Upper lobe of left lung (tissue), 4 donors: ENCODE measurements around the gene ACTL6B.

Experiments used
- POLR2A ChIP-seq, 4 donors: fragments of 450-650 bp; IDR thresholded peaks; one replicate each; pipeline ENCODE4 v1.5.1; 2016 to 2017; ENCODE audit warnings: antibody characterized with exemption in 4 of 4, mild to moderate bottlenecking in 2 of 4
- TF ChIP-seq, protein P1 (sequence below), 6 experiments: fragments of 450-650 bp in 4 of 6; fragments of 200-600 bp in 2 of 6; sonication (generic) in 2 of 6; IDR thresholded peaks; one replicate each; pipeline ENCODE4 v1.5.1; 2016 to 2019; ENCODE audit warnings: antibody characterized with exemption in 6 of 6

DNA sequence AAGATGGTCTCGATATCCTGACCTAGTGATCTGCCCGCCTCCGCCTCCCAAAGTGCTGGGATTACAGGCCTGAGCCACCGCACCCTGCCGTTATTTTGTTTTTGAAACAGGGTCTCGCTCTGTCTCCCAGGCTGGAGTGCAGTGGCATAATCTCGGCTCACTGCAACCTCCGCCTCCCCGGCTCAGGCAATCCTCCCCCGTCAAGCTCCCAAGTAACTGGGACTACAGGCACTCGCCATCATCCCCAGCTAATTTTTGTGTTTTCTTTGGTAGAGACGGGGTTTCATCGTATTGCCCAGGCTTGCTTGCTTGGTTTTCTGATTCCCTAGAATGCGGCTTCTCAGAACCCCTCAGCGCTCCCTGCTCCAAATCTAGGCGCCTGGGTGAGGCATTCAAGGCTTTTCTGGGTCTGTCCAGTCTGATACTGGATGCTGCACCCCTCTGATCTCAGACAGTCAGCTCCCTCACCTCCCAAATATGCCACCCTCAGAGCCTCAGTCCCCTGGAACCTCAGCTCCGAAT is 16.2 kb downstream of the ACTL6B start:
- TF ChIP-seq, protein P1, sequence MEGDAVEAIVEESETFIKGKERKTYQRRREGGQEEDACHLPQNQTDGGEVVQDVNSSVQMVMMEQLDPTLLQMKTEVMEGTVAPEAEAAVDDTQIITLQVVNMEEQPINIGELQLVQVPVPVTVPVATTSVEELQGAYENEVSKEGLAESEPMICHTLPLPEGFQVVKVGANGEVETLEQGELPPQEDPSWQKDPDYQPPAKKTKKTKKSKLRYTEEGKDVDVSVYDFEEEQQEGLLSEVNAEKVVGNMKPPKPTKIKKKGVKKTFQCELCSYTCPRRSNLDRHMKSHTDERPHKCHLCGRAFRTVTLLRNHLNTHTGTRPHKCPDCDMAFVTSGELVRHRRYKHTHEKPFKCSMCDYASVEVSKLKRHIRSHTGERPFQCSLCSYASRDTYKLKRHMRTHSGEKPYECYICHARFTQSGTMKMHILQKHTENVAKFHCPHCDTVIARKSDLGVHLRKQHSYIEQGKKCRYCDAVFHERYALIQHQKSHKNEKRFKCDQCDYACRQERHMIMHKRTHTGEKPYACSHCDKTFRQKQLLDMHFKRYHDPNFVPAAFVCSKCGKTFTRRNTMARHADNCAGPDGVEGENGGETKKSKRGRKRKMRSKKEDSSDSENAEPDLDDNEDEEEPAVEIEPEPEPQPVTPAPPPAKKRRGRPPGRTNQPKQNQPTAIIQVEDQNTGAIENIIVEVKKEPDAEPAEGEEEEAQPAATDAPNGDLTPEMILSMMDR (IDR thresholded peaks at IDR 0.05) = no peak
- TF ChIP-seq POLR2A (IDR thresholded peaks at IDR 0.05) = no peak
